MM.1S (cell line): Measurements from ENCODE around the gene ENO3.
"Not testable (repeated sequence)": the region's sequence is repeated elsewhere in the genome, so short reads cannot be mapped to it uniquely, and the experiment has no call there.

Experiments
- DNase-seq: peaks from one replicate; pipeline ENCODE4 v3.0.0-alpha.2; 2015
- H2AFZ ChIP-seq: fragments of 300-600 bp; sonication (generic); 2 replicates; pipeline ENCODE4 v1.6.0; 2016; ENCODE audit warnings: antibody characterized with exemption, low read length
- H3F3A ChIP-seq: fragments of 300-600 bp; sonication (generic); 2 replicates; pipeline ENCODE4 v1.6.1; 2016; ENCODE audit warnings: mild to moderate bottlenecking, antibody characterized with exemption, low read length, moderate library complexity, mixed read lengths; ENCODE audit not compliant: insufficient read depth
- H3K27ac ChIP-seq: fragments of 300-600 bp; sonication (generic); 2 replicates; pipeline ENCODE4 v1.5.1; 2016; ENCODE audit warnings: mild to moderate bottlenecking, low read length
- H3K27me3 ChIP-seq: fragments of 300-600 bp; sonication (generic); replicated peaks from 2 replicates; pipeline ENCODE4 v1.6.0; 2016; ENCODE audit warnings: low read length; ENCODE audit not compliant: insufficient read depth
- H3K36me3 ChIP-seq: fragments of 300-600 bp; sonication (generic); replicated peaks from 2 replicates; pipeline ENCODE4 v1.6.1; 2016; ENCODE audit warnings: mild to moderate bottlenecking, low read length, mixed read lengths; ENCODE audit not compliant: insufficient read depth
- H3K4me1 ChIP-seq: fragments of 300-600 bp; sonication (generic); 2 replicates; pipeline ENCODE4 v1.6.1; 2016; ENCODE audit warnings: low read length, mixed read lengths
- H3K4me2 ChIP-seq: fragments of 300-600 bp; sonication (generic); 2 replicates; pipeline ENCODE4 v1.6.0; 2016; ENCODE audit warnings: low read depth, low read length
- H3K4me3 ChIP-seq: fragments of 300-600 bp; sonication (generic); 2 replicates; pipeline ENCODE4 v1.5.1; 2016; ENCODE audit warnings: low read length, mixed read lengths
- H3K79me2 ChIP-seq: fragments of 300-600 bp; sonication (generic); 2 replicates; pipeline ENCODE4 v1.6.1; 2016; ENCODE audit warnings: mixed run types, low read length, mixed read lengths
- H3K9ac ChIP-seq: fragments of 300-600 bp; sonication (generic); 2 replicates; pipeline ENCODE4 v1.6.1; 2016; ENCODE audit warnings: low read length, mixed read lengths
- H3K9me2 ChIP-seq: fragments of 300-600 bp; sonication (generic); replicated peaks from 2 replicates; pipeline ENCODE4 v1.6.1; 2016; ENCODE audit warnings: mild to moderate bottlenecking, low read length, mixed read lengths; ENCODE audit not compliant: insufficient read depth
- H3K9me3 ChIP-seq: fragments of 300-600 bp; sonication (generic); replicated peaks from 2 replicates; pipeline ENCODE4 v1.6.1; 2016; ENCODE audit warnings: mild to moderate bottlenecking, low read length, mixed read lengths; ENCODE audit not compliant: insufficient read depth
- H4K20me1 ChIP-seq: fragments of 300-600 bp; sonication (generic); 2 replicates; pipeline ENCODE4 v1.6.1; 2016; ENCODE audit warnings: mild to moderate bottlenecking, low read length, moderate library complexity, mixed read lengths; ENCODE audit not compliant: insufficient read depth
- CTCF ChIP-seq: fragments of 300-600 bp; sonication (generic); IDR thresholded peaks from 2 replicates; pipeline ENCODE4 v1.5.1; 2016; ENCODE audit warnings: antibody characterized with exemption, low read length, mixed read lengths
- EZH2 ChIP-seq: fragments of 300-600 bp; sonication (generic); optimal IDR thresholded peaks from 2 replicates; pipeline ENCODE3; 2017; ENCODE audit warnings: low read depth, mild to moderate bottlenecking, antibody characterized with exemption, low read length, mixed read lengths
- EZH2phosphoT487 ChIP-seq: fragments of 300-600 bp; sonication (generic); IDR thresholded peaks from 2 replicates; pipeline ENCODE4 v1.6.1; 2018; ENCODE audit warnings: antibody characterized with exemption, low read length

Gene ENO3

GRCh38 chr17:4920351-4921048 is 30.4 kb upstream of the ENO3 start:
- H4K20me1 ChIP-seq, result no peaks in the 10 kb centered on the region
- no peak overlapping the region for H2AFZ ChIP-seq
- H3K9me3 ChIP-seq, result no peaks in the 10 kb centered on the region
- H3K79me2 ChIP-seq, result no peaks in the 10 kb centered on the region
- no peaks in the 10 kb centered on the region for H3K9me2 ChIP-seq
- H3K4me3 ChIP-seq, result no peak overlapping the region
- no peaks in the 10 kb centered on the region for H3K27me3 ChIP-seq
- TF ChIP-seq EZH2phosphoT487, result no peak
- no peak for TF ChIP-seq CTCF
- TF ChIP-seq EZH2, result no peak
- H3K4me2 ChIP-seq, result no peak overlapping the region
- no peak for DNase-seq
- H3K4me1 ChIP-seq, result no peaks in the 10 kb centered on the region
- no peaks in the 10 kb centered on the region for H3K36me3 ChIP-seq
- no peaks in the 10 kb centered on the region for H3F3A ChIP-seq
- H3K27ac ChIP-seq, result no peak overlapping the region
- no peak overlapping the region for H3K9ac ChIP-seq

GRCh38 chr17:4921320-4921719 is 29.6 kb upstream of the ENO3 start:
- Histone ChIP-seq H3K79me2 (no peaks in the 10 kb centered on the region), H3K9ac (no peak overlapping the region), H3K36me3 (no peaks in the 10 kb centered on the region), H3K9me3 (no peaks in the 10 kb centered on the region), H3K9me2 (no peaks in the 10 kb centered on the region), H2AFZ (no peak overlapping the region), H3K27me3 (no peaks in the 10 kb centered on the region), H3K4me2 (no peak overlapping the region), H3K4me3 (no peak overlapping the region), H4K20me1 (0 out of 2 replicates have a peak, but pooled peaks cover 2% of the 10 kb centered on the region), H3K27ac (no peak overlapping the region), H3K4me1 (no peaks in the 10 kb centered on the region), H3F3A (no peaks in the 10 kb centered on the region)
- TF ChIP-seq EZH2 (no peak), EZH2phosphoT487 (no peak), CTCF (no peak)
- no peak for DNase-seq

GRCh38 chr17:4926577-4927335 is 24.2 kb upstream of the ENO3 start:
- H3K4me3 ChIP-seq, H3K9ac ChIP-seq, H3K9me2 ChIP-seq, H3K79me2 ChIP-seq, DNase-seq, H3K4me1 ChIP-seq, H3F3A ChIP-seq, H2AFZ ChIP-seq, H3K27me3 ChIP-seq, H3K9me3 ChIP-seq, H3K4me2 ChIP-seq, H3K36me3 ChIP-seq, H4K20me1 ChIP-seq, H3K27ac ChIP-seq: not testable (repeated sequence)

GRCh38 chr17:4928881-4929280 is 22.0 kb upstream of the ENO3 start:
- DNase-seq, result no peak
- H3K27ac ChIP-seq, result no peak overlapping the region
- no peaks in the 10 kb centered on the region for H3K9me3 ChIP-seq
- peaks cover under 1% of the 10 kb centered on the region for H3K4me1 ChIP-seq
- no peak overlapping the region for H2AFZ ChIP-seq
- H3K9ac ChIP-seq, result no peak overlapping the region
- H4K20me1 ChIP-seq, result 0 out of 2 replicates have a peak, but pooled peaks cover 3% of the 10 kb centered on the region
- TF ChIP-seq CTCF (no peak), EZH2phosphoT487 (no peak), EZH2 (no peak)
- H3F3A ChIP-seq, result no peaks in the 10 kb centered on the region
- H3K4me3 ChIP-seq, result no peak overlapping the region
- no peaks in the 10 kb centered on the region for H3K9me2 ChIP-seq
- no peaks in the 10 kb centered on the region for H3K36me3 ChIP-seq
- H3K79me2 ChIP-seq, result no peaks in the 10 kb centered on the region
- no peaks in the 10 kb centered on the region for H3K27me3 ChIP-seq
- no peak overlapping the region for H3K4me2 ChIP-seq
